ENCODE results near the gene GLIS1. TPM values are rescaled to one million over a fixed set of nuclear protein-coding genes. Genes with fewer than 3 reads are reported as not detected.

The GLIS1 gene
- total RNA-seq, 4 donors from 2014 or later: 0.59 to 3.9 (median 0.75) TPM

GRCh38 chr1:53505891-53506290, 233.1 kb downstream of the GLIS1 start:
- Histone ChIP-seq H3K27me3 (peaks cover 0 to 11% of the 10 kb centered on the region in 2 donors), H3K9me3 (no peaks in the 10 kb centered on the region), H3K4me3 (no peak overlapping the region), H3K36me3 (no peaks in the 10 kb centered on the region), H3K27ac (no peak overlapping the region), H3K4me1 (peaks cover 0 to 7% (median 0%) of the 10 kb centered on the region in 4 donors)
- TF ChIP-seq, protein P1, sequence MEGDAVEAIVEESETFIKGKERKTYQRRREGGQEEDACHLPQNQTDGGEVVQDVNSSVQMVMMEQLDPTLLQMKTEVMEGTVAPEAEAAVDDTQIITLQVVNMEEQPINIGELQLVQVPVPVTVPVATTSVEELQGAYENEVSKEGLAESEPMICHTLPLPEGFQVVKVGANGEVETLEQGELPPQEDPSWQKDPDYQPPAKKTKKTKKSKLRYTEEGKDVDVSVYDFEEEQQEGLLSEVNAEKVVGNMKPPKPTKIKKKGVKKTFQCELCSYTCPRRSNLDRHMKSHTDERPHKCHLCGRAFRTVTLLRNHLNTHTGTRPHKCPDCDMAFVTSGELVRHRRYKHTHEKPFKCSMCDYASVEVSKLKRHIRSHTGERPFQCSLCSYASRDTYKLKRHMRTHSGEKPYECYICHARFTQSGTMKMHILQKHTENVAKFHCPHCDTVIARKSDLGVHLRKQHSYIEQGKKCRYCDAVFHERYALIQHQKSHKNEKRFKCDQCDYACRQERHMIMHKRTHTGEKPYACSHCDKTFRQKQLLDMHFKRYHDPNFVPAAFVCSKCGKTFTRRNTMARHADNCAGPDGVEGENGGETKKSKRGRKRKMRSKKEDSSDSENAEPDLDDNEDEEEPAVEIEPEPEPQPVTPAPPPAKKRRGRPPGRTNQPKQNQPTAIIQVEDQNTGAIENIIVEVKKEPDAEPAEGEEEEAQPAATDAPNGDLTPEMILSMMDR (IDR thresholded peaks at IDR 0.05): no peak
- TF ChIP-seq EP300 (IDR thresholded peaks at IDR 0.05): no peak
- no peak for TF ChIP-seq POLR2A (IDR thresholded peaks at IDR 0.05)
- no peak for DNase-seq (ENCODE audit: low spot score in 2 of 2)
- 90 to 91% methylated on average over 12 to 13 of the region's 13 CpGs for WGBS, 2 donors

GRCh38 chr1:53505401-53505800, 233.6 kb downstream of the GLIS1 start:
- Histone ChIP-seq H3K4me3 (no peak overlapping the region), H3K9me3 (no peaks in the 10 kb centered on the region), H3K27me3 (peaks cover 0 to 16% of the 10 kb centered on the region in 2 donors), H3K27ac (no peak overlapping the region), H3K4me1 (peaks cover 0 to 7% (median 0%) of the 10 kb centered on the region in 4 donors), H3K36me3 (no peaks in the 10 kb centered on the region)
- 89 to 93% methylated on average over 9 of the region's 9 CpGs for WGBS, 2 donors
- no peak for DNase-seq (ENCODE audit: low spot score in 2 of 2)
- no peak for TF ChIP-seq EP300 (IDR thresholded peaks at IDR 0.05)
- TF ChIP-seq, protein P1 (IDR thresholded peaks at IDR 0.05): no peak
- TF ChIP-seq POLR2A (IDR thresholded peaks at IDR 0.05): no peak

GRCh38 chr1:53504901-53505300, 234.1 kb downstream of the GLIS1 start:
- Histone ChIP-seq H3K27me3 (peaks cover 0 to 21% of the 10 kb centered on the region in 2 donors), H3K4me3 (no peak overlapping the region), H3K27ac (no peak overlapping the region), H3K4me1 (peaks cover 0 to 7% (median 0%) of the 10 kb centered on the region in 4 donors), H3K9me3 (no peaks in the 10 kb centered on the region), H3K36me3 (no peaks in the 10 kb centered on the region)
- DNase-seq (ENCODE audit: low spot score in 2 of 2): no peak
- TF ChIP-seq POLR2A (IDR thresholded peaks at IDR 0.05): no peak
- TF ChIP-seq, protein P1 (IDR thresholded peaks at IDR 0.05): no peak
- 70 to 83% methylated on average over 7 to 9 of the region's 9 CpGs for WGBS, 2 donors

- no peaks in the 10 kb centered on the region for H3K36me3 ChIP-seq
- 49 to 60% methylated on average over 27 of the region's 27 CpGs for WGBS, 2 donors
- DNase-seq (ENCODE audit: low spot score in 2 of 2): no peak
- no peaks in the 10 kb centered on the region for H3K9me3 ChIP-seq
- TF ChIP-seq EP300 (IDR thresholded peaks at IDR 0.05): no peak
- TF ChIP-seq, protein P1 (IDR thresholded peaks at IDR 0.05): no peak
- no peak for TF ChIP-seq POLR2A (IDR thresholded peaks at IDR 0.05)
- H3K27me3 ChIP-seq: peaks cover 0 to 31% of the 10 kb centered on the region in 2 donors
- no peak overlapping the region for H3K4me3 ChIP-seq
- H3K4me1 ChIP-seq: peaks cover 0 to 7% (median 0%) of the 10 kb centered on the region in 4 donors
- H3K27ac ChIP-seq: no peak overlapping the region
These were observed 235.3 kb downstream of the GLIS1 start for GRCh38 chr1:53503433-53504217.

DNA sequence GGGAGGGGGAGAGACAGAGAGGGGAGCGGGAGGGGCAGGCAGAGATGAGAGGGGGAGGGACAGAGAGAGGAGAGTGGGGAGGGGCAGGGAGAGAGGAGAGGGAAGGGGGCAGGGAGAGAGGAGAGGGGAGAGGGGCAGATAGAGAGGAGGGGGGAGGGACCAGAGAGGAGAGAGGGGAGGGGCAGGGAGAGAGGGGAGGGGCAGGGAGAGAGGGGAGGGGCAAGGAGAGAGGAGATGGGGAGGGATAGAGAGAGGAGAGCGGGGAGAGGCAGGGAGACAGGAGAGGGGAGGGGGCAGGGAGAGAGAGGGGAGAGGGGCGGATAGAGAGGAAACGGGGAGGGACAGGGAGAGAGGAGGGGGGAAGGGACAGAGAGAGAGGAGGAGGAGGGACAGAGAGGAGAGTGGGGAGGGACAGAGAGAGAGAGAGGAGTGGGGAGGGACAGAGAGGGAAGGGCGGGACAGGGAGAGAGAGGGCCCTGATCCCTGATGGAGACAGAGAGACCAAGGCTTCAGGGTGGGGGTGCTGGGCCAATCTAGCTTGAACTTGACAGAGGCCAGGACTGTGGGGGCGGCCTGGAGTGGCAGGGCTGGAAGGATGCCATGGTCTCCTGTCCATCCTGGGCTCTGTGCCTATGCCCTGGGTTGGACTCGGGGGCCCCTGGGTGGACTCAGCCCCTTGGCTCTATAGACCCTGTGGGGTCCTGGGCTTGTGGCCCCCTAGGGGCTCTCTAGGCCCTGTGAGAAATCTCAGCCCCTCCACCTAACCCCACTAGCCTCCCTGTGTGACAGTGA, 236.1 kb downstream of the GLIS1 start:
- Histone ChIP-seq H3K36me3 (no peaks in the 10 kb centered on the region), H3K4me3 (no peak overlapping the region), H3K27ac (no peak overlapping the region), H3K9me3 (no peaks in the 10 kb centered on the region), H3K4me1 (peaks cover 0 to 7% (median 0%) of the 10 kb centered on the region in 4 donors), H3K27me3 (peaks cover 0 to 31% of the 10 kb centered on the region in 2 donors)
- WGBS, 2 donors: 40 to 45% methylated on average over 6 of the region's 7 CpGs
- DNase-seq (ENCODE audit: low spot score in 2 of 2): no peak
- TF ChIP-seq POLR2A (IDR thresholded peaks at IDR 0.05): no peak
- TF ChIP-seq EP300 (IDR thresholded peaks at IDR 0.05): no peak
- TF ChIP-seq, protein P1 (IDR thresholded peaks at IDR 0.05): no peak
